HepG2 (cell line): Measurements from ENCODE around the gene SIX5. TPM values are rescaled to one million over a fixed set of nuclear protein-coding genes. Genes with fewer than 3 reads are reported as not detected.

Experiments used
- CAMTA2 ChIP-seq: sonication (generic); formaldehyde crosslinking; IDR thresholded peaks from 2 replicates; pipeline ENCODE4 v1.4.0; 2020; ENCODE audit warnings: mild to moderate bottlenecking, missing genetic modification reagents, borderline replicate concordance
- CBFB ChIP-seq: sonication (generic); formaldehyde crosslinking; IDR thresholded peaks from 2 replicates; pipeline ENCODE4 v1.4.0; 2020; ENCODE audit warnings: missing genetic modification reagents
- ELK4 ChIP-seq: sonication (generic); formaldehyde crosslinking; IDR thresholded peaks from 2 replicates; pipeline ENCODE4 v1.9.0; 2021; ENCODE audit warnings: missing genetic modification reagents, borderline replicate concordance
- HES4 ChIP-seq: sonication (generic); formaldehyde crosslinking; IDR thresholded peaks from 2 replicates; pipeline ENCODE4 v1.9.0; 2021; ENCODE audit warnings: mild to moderate bottlenecking, missing genetic modification reagents, borderline replicate concordance
- JARID2 ChIP-seq: sonication (generic); formaldehyde crosslinking; IDR thresholded peaks from 2 replicates; pipeline ENCODE4 v1.8.1; 2023; ENCODE audit warnings: missing genetic modification reagents, inconsistent platforms; ENCODE audit not compliant: insufficient replicate concordance
- MEIS2 ChIP-seq: sonication (generic); formaldehyde crosslinking; IDR thresholded peaks from 2 replicates; pipeline ENCODE4 v1.9.0; 2021; ENCODE audit warnings: mild to moderate bottlenecking, missing genetic modification reagents
- NFYB ChIP-seq: sonication (generic); formaldehyde crosslinking; IDR thresholded peaks from 2 replicates; pipeline ENCODE4 v1.4.0; 2020; ENCODE audit warnings: missing genetic modification reagents
- PAWR ChIP-seq: sonication (generic); formaldehyde crosslinking; IDR thresholded peaks from 2 replicates; pipeline ENCODE4 v1.4.0; 2020; ENCODE audit warnings: missing genetic modification reagents, mild to moderate bottlenecking, borderline replicate concordance
- POLR2G ChIP-seq: fragments of 200-400 bp; formaldehyde crosslinking; IDR thresholded peaks from 2 replicates; pipeline ENCODE4 v1.6.1; 2018; ENCODE audit warnings: mild to moderate bottlenecking, low read depth, low read length, moderate library complexity
- PRDM4 ChIP-seq: sonication (generic); formaldehyde crosslinking; IDR thresholded peaks from 2 replicates; pipeline ENCODE4 v1.9.0; 2021; ENCODE audit warnings: missing genetic modification reagents, borderline replicate concordance
- RAD51 ChIP-seq: fragments of 450-650 bp; IDR thresholded peaks from 2 replicates; pipeline ENCODE4 v1.6.1; 2016; ENCODE audit warnings: borderline replicate concordance
- RBM22 ChIP-seq: fragments of 200-400 bp; formaldehyde crosslinking; optimal IDR thresholded peaks from 2 replicates; pipeline ENCODE3; 2017; ENCODE audit warnings: mild to moderate bottlenecking, low read length, moderate library complexity
- REL ChIP-seq: sonication (generic); formaldehyde crosslinking; conservative IDR thresholded peaks from 2 replicates; pipeline ENCODE4 v1.8.0; 2022; ENCODE audit warnings: mild to moderate bottlenecking, missing genetic modification reagents, moderate library complexity
- SNAI1 ChIP-seq: sonication (generic); formaldehyde crosslinking; IDR thresholded peaks from 2 replicates; pipeline ENCODE4 v1.5.0; 2020; ENCODE audit warnings: mild to moderate bottlenecking, missing genetic modification reagents, borderline replicate concordance
- TBL1XR1 ChIP-seq: fragments of 150-350 bp; IDR thresholded peaks from 2 replicates; pipeline ENCODE4 v1.6.1; 2014; ENCODE audit warnings: borderline replicate concordance, low read length; ENCODE audit not compliant: partially characterized antibody
- YEATS4 ChIP-seq: sonication (generic); formaldehyde crosslinking; IDR thresholded peaks from 2 replicates; pipeline ENCODE4 v1.4.0; 2020; ENCODE audit warnings: missing genetic modification reagents, borderline replicate concordance
- ZBTB20 ChIP-seq: sonication (generic); formaldehyde crosslinking; IDR thresholded peaks from 2 replicates; pipeline ENCODE4 v1.8.1; 2023; ENCODE audit warnings: missing genetic modification reagents, low read depth, mild to moderate bottlenecking, borderline replicate concordance
- ZBTB42 ChIP-seq: sonication (generic); formaldehyde crosslinking; IDR thresholded peaks from 2 replicates; pipeline ENCODE4 v1.5.0; 2020; ENCODE audit warnings: mild to moderate bottlenecking, missing genetic modification reagents
- ZFP90 ChIP-seq: sonication (generic); formaldehyde crosslinking; IDR thresholded peaks from 2 replicates; pipeline ENCODE4 v1.8.0; 2022; ENCODE audit warnings: missing genetic modification reagents, mild to moderate bottlenecking, inconsistent platforms, borderline replicate concordance
- ZNF17 ChIP-seq: sonication (generic); formaldehyde crosslinking; IDR thresholded peaks from 2 replicates; pipeline ENCODE4 v1.5.0; 2020; ENCODE audit warnings: mild to moderate bottlenecking, missing genetic modification reagents
- ZNF431 ChIP-seq: sonication (generic); formaldehyde crosslinking; IDR thresholded peaks from 2 replicates; pipeline ENCODE4 v1.9.0; 2022; ENCODE audit warnings: missing genetic modification reagents, low read depth, mild to moderate bottlenecking, borderline replicate concordance
- ZNF550 ChIP-seq: sonication (generic); formaldehyde crosslinking; IDR thresholded peaks from 2 replicates; pipeline ENCODE4 v1.4.0; 2020; ENCODE audit warnings: mild to moderate bottlenecking, missing genetic modification reagents, borderline replicate concordance
- ZNF552 ChIP-seq: sonication (generic); formaldehyde crosslinking; IDR thresholded peaks from 2 replicates; pipeline ENCODE4 v1.9.0; 2022; ENCODE audit warnings: missing genetic modification reagents, mild to moderate bottlenecking, borderline replicate concordance
- ZNF589 ChIP-seq: sonication (generic); formaldehyde crosslinking; conservative IDR thresholded peaks from 2 replicates; pipeline ENCODE4 v1.8.0; 2022; ENCODE audit warnings: mild to moderate bottlenecking, moderate library complexity, missing genetic modification reagents
- polyA plus RNA-seq, 8 experiments: library from polyadenylated mRNA; depleted of rRNA in 3 of 8; stranded (reverse) in 7 of 8; unstranded in 1 of 8; fragments of >200 nt; fragmentation: Illumina TruSeq in 4 of 8; extraction: Trizol in 4 of 8; gene quantifications; 2 replicates each; pipeline versions ENCODE4 v1.2.1 to v1.2.3, GENCODE V29; 2011 to 2016; ENCODE audit warnings: low read depth in 4 of 8, missing spikeins in 1 of 8, mixed read lengths in 1 of 8; ENCODE audit not compliant: insufficient read depth in 1 of 8
- total RNA-seq, 5 experiments: library from RNA; depleted of rRNA; stranded (reverse); fragments of >200 nt; fragmentation: Illumina TruSeq; extraction: Trizol; gene quantifications; 2 replicates each; pipeline ENCODE4 v1.2.3, GENCODE V29; 2016; ENCODE audit warnings: low read depth in 1 of 5

The SIX5 gene
- total and polyA plus RNA-seq, 2 of the 13 experiments (the other 11 are each of a cell fraction or from before 2014, with no cell fraction given), result 7.7 to 10.5 TPM

- TF ChIP-seq ELK4 (0 out of 2 replicates have a peak, but pooled peaks have one; percentile 32), POLR2G (peak; percentile 94), ZBTB42 (peak; percentile 100), TBL1XR1 (peak; percentile 42), RBM22 (no peak), JARID2 (CRISPR knock-in tag) (no peak), ZNF589 (peak; percentile 45; the same call in 1 of the 2 replicates), ZFP90 (CRISPR knock-in tag) (0 out of 2 replicates have a peak, but pooled peaks have one; percentile 20), ZNF550 (CRISPR knock-in tag) (0 out of 2 replicates have a peak, but pooled peaks have one; percentile 15), ZNF552 (CRISPR knock-in tag) (no peak), MEIS2 (CRISPR knock-in tag) (peak; percentile 26; the same call in 1 of the 2 replicates), CAMTA2 (CRISPR knock-in tag) (peak; percentile 59; the same call in 1 of the 2 replicates), PRDM4 (CRISPR knock-in tag) (no peak), PAWR (CRISPR knock-in tag) (no peak), RAD51 (no peak), NFYB (CRISPR knock-in tag) (peak; percentile 87), SNAI1 (CRISPR knock-in tag) (peak; percentile 48; the same call in 1 of the 2 replicates), CBFB (CRISPR knock-in tag) (peak; percentile 85), ZBTB20 (CRISPR knock-in tag) (peak; percentile 45; the same call in 1 of the 2 replicates), HES4 (peak; percentile 72; the same call in 1 of the 2 replicates), ZNF17 (CRISPR knock-in tag) (no peak), REL (peak; percentile 47; the same call in 1 of the 2 replicates), ZNF431 (0 out of 2 replicates have a peak, but pooled peaks have one; percentile 43), YEATS4 (peak; percentile 77; the same call in 1 of the 2 replicates)
These were observed at the start of gene SIX5 (continued) for GRCh38 chr19:45768984-45769782.
